Measurements from ENCODE around the gene CDH23.

CDH23 gene

GRCh38 chr10:71472466-71472865, 75.7 kb downstream of the CDH23 start:
- H3K27me3 ChIP-seq (ENCODE audit: insufficient read depth, low read depth): peaks cover 23% of the 10 kb centered on the region; the same call in 1 of the 2 replicates
- H2AFZ ChIP-seq (ENCODE audit: low read depth): no peak overlapping the region
- H3K79me2 ChIP-seq (ENCODE audit: insufficient read depth, low read depth): no peaks in the 10 kb centered on the region
- H3K4me1 ChIP-seq (ENCODE audit: low read depth, poor library complexity, severe bottlenecking): no peaks in the 10 kb centered on the region
- TF ChIP-seq CTCF (conservative IDR thresholded peaks at IDR 0.05; ENCODE audit: low read depth, low read length): no peak
- H3K36me3 ChIP-seq (ENCODE audit: insufficient read depth): no peaks in the 10 kb centered on the region
- no peak overlapping the region for H3K4me3 ChIP-seq (IDR thresholded peaks at IDR 0.05; ENCODE audit: insufficient read depth, low read depth, low read length)
- no peaks in the 10 kb centered on the region for H4K20me1 ChIP-seq (ENCODE audit: insufficient read depth)
- H3K27ac ChIP-seq: no peak overlapping the region
- no peak overlapping the region for H3K9ac ChIP-seq
- H3K4me2 ChIP-seq: no peak overlapping the region

GRCh38 chr10:71472912-71473311, 76.2 kb downstream of the CDH23 start:
- no peak overlapping the region for H3K4me2 ChIP-seq
- no peaks in the 10 kb centered on the region for H3K36me3 ChIP-seq (ENCODE audit: insufficient read depth)
- peaks cover 25% of the 10 kb centered on the region; the same call in 1 of the 2 replicates for H3K27me3 ChIP-seq (ENCODE audit: insufficient read depth, low read depth)
- no peak overlapping the region for H3K9ac ChIP-seq
- no peak overlapping the region for H2AFZ ChIP-seq (ENCODE audit: low read depth)
- TF ChIP-seq CTCF (conservative IDR thresholded peaks at IDR 0.05; ENCODE audit: low read depth, low read length): no peak
- H3K4me3 ChIP-seq (IDR thresholded peaks at IDR 0.05; ENCODE audit: insufficient read depth, low read depth, low read length): no peak overlapping the region
- H3K27ac ChIP-seq: no peak overlapping the region
- H3K79me2 ChIP-seq (ENCODE audit: insufficient read depth, low read depth): no peaks in the 10 kb centered on the region
- H3K4me1 ChIP-seq (ENCODE audit: low read depth, poor library complexity, severe bottlenecking): no peaks in the 10 kb centered on the region
- H4K20me1 ChIP-seq (ENCODE audit: insufficient read depth): no peaks in the 10 kb centered on the region

GRCh38 chr10:71473671-71474599, 77.2 kb downstream of the CDH23 start:
- Histone ChIP-seq H3K9ac (no peak overlapping the region), H3K4me2 (no peak overlapping the region), H2AFZ (ENCODE audit: low read depth) (no peak overlapping the region), H3K79me2 (ENCODE audit: insufficient read depth, low read depth) (no peaks in the 10 kb centered on the region), H3K36me3 (ENCODE audit: insufficient read depth) (no peaks in the 10 kb centered on the region), H3K4me3 (IDR thresholded peaks at IDR 0.05; ENCODE audit: insufficient read depth, low read depth, low read length) (no peak overlapping the region), H3K27ac (no peak overlapping the region), H3K27me3 (ENCODE audit: insufficient read depth, low read depth) (peaks cover 35% of the 10 kb centered on the region), H3K4me1 (ENCODE audit: low read depth, poor library complexity, severe bottlenecking) (no peaks in the 10 kb centered on the region), H4K20me1 (ENCODE audit: insufficient read depth) (no peaks in the 10 kb centered on the region)
- no peak for TF ChIP-seq CTCF (conservative IDR thresholded peaks at IDR 0.05; ENCODE audit: low read depth, low read length)

- no peaks in the 10 kb centered on the region for H3K36me3 ChIP-seq (ENCODE audit: insufficient read depth)
- no peak for TF ChIP-seq CTCF (conservative IDR thresholded peaks at IDR 0.05; ENCODE audit: low read depth, low read length)
- H3K27me3 ChIP-seq (ENCODE audit: insufficient read depth, low read depth): peaks cover 41% of the 10 kb centered on the region
- H3K4me3 ChIP-seq (IDR thresholded peaks at IDR 0.05; ENCODE audit: insufficient read depth, low read depth, low read length): no peak overlapping the region
- H2AFZ ChIP-seq (ENCODE audit: low read depth): no peak overlapping the region
- no peak overlapping the region for H3K4me2 ChIP-seq
- no peak overlapping the region for H3K27ac ChIP-seq
- no peaks in the 10 kb centered on the region for H3K79me2 ChIP-seq (ENCODE audit: insufficient read depth, low read depth)
- H4K20me1 ChIP-seq (ENCODE audit: insufficient read depth): no peaks in the 10 kb centered on the region
- no peaks in the 10 kb centered on the region for H3K4me1 ChIP-seq (ENCODE audit: low read depth, poor library complexity, severe bottlenecking)
- no peak overlapping the region for H3K9ac ChIP-seq
Measured at GRCh38 chr10:71474702-71475242, 78.1 kb downstream of the CDH23 start.
